Fibroblast of skin of right quadriceps (primary cell): Measurements from ENCODE around the gene CACFD1.

Source experiments
- DNase-seq: peaks from one replicate; pipeline ENCODE4 v3.0.0-alpha.2; 2013

The CACFD1 gene

GRCh38 chr9:133459476-133460404 is at the start of gene CACFD1:
Gene CACFD1, plus strand, starts transcription at chr9:133459978. Its CDS starts 89 bp downstream, at chr9:133460067.
- DNase-seq, result peak; percentile 89

- no peak for DNase-seq
Observed at GRCh38 chr9:133415170-133415569, 44.6 kb upstream of the CACFD1 start.

- peak; percentile 89 for DNase-seq
Observed at GRCh38 chr9:133417541-133418461, 42.0 kb upstream of the CACFD1 start, which contains the start of gene REXO4. Gene REXO4, minus strand, starts transcription at chr9:133418010. Its CDS starts 166 bp downstream, at chr9:133417844.

GRCh38 chr9:133419005-133419404 is 40.8 kb upstream of the CACFD1 start:
- no peak for DNase-seq

- no peak for DNase-seq
Observed at GRCh38 chr9:133420392-133420827, 39.4 kb upstream of the CACFD1 start.

- DNase-seq, result no peak
Observed at GRCh38 chr9:133421615-133422542, 37.9 kb upstream of the CACFD1 start, which contains the start of gene ADAMTS13. Gene ADAMTS13, plus strand, starts transcription at chr9:133422367. Its CDS starts 77 bp downstream, at chr9:133422444.

- DNase-seq, result no peak
Observed at GRCh38 chr9:133423216-133423615, 36.6 kb upstream of the CACFD1 start.

- no peak for DNase-seq
Observed at GRCh38 chr9:133424187-133424586, 35.6 kb upstream of the CACFD1 start.

GRCh38 chr9:133425049-133425632 is 34.6 kb upstream of the CACFD1 start:
- no peak for DNase-seq

GRCh38 chr9:133426011-133426410 is 33.8 kb upstream of the CACFD1 start:
- no peak for DNase-seq

- no peak for DNase-seq
Observed at GRCh38 chr9:133427658-133428348, 32.0 kb upstream of the CACFD1 start.

GRCh38 chr9:133428617-133429101 is 31.1 kb upstream of the CACFD1 start:
- DNase-seq, result no peak

GRCh38 chr9:133429214-133429613 is 30.6 kb upstream of the CACFD1 start:
- no peak for DNase-seq

GRCh38 chr9:133429641-133430161 is 30.1 kb upstream of the CACFD1 start:
- DNase-seq, result no peak

GRCh38 chr9:133430244-133430643 is 29.5 kb upstream of the CACFD1 start:
- no peak for DNase-seq

- no peak for DNase-seq
Observed at GRCh38 chr9:133433351-133433843, 26.4 kb upstream of the CACFD1 start.

GRCh38 chr9:133436681-133437080 is 23.1 kb upstream of the CACFD1 start:
- DNase-seq, result no peak

GRCh38 chr9:133437753-133438531 is 21.8 kb upstream of the CACFD1 start:
- no peak for DNase-seq

- no peak for DNase-seq
Observed at GRCh38 chr9:133439337-133439736, 20.4 kb upstream of the CACFD1 start.

- no peak for DNase-seq
Observed at GRCh38 chr9:133440874-133441273, 18.9 kb upstream of the CACFD1 start.
